Measurements from ENCODE around the gene DDR1.

- TF ChIP-seq CTCF (IDR thresholded peaks at IDR 0.05) (no peak), POLR2A (IDR thresholded peaks at IDR 0.05) (no peak)
Observed at GRCh38 chr6:30840084-30840934, 44.0 kb upstream of the DDR1 start.
